Esophagus muscularis mucosa (tissue), 4 donors: ENCODE results near the gene TAMALIN. TPM values are rescaled to one million over a fixed set of nuclear protein-coding genes. Genes with fewer than 3 reads are reported as not detected.
A peak's percentile ranks its signal among the peaks of the same experiment; 100 is the strongest.

ENCODE experiments used
- DNase-seq: peaks from one replicate; pipeline ENCODE4 v3.0.0-alpha.2; 2017; ENCODE audit errors: extremely low spot score
- H3K27ac ChIP-seq, 4 donors: fragments of 200-600 bp; sonication (generic); replicated peaks in 1 of 4; 1 replicate in 3 of 4; 2 replicates in 1 of 4; pipeline ENCODE4 v1.5.1; 2016 to 2019; ENCODE audit warnings: mild to moderate bottlenecking in 1 of 4
- H3K27me3 ChIP-seq, 4 donors: fragments of 200-600 bp; sonication (generic); one replicate each; pipeline versions ENCODE4 v1.5.1 to v1.6.0; 2016 to 2019
- H3K36me3 ChIP-seq, 4 donors: fragments of 200-600 bp; sonication (generic); one replicate each; pipeline ENCODE4 v1.5.1; 2016 to 2019
- H3K4me1 ChIP-seq, 4 donors: fragments of 200-600 bp; sonication (generic); one replicate each; pipeline ENCODE4 v1.5.1; 2016 to 2019
- H3K4me3 ChIP-seq, 4 donors: fragments of 200-600 bp; sonication (generic); 1 replicate in 2 of 4; 2 replicates in 2 of 4; pipeline ENCODE4 v1.5.1; 2016 to 2019; ENCODE audit warnings: mild to moderate bottlenecking in 4 of 4, moderate library complexity in 1 of 4
- H3K9me3 ChIP-seq, 4 donors: fragments of 200-600 bp; sonication (generic); 1 replicate in 3 of 4; 2 replicates in 1 of 4; pipeline ENCODE4 v1.5.1; 2016 to 2019
- CTCF ChIP-seq, 3 experiments: fragments of 200-600 bp in 2 of 3; fragments of 450-650 bp in 1 of 3; sonication (generic) in 2 of 3; IDR thresholded peaks; one replicate each; pipeline ENCODE4 v1.5.1; 2017 to 2019; ENCODE audit warnings: antibody characterized with exemption in 3 of 3, mild to moderate bottlenecking in 2 of 3, moderate library complexity in 1 of 3
- EP300 ChIP-seq: sonication (generic); formaldehyde crosslinking; IDR thresholded peaks from one replicate; pipeline ENCODE4 v1.6.1; 2017; ENCODE audit warnings: antibody characterized with exemption
- POLR2A ChIP-seq: fragments of 450-650 bp; IDR thresholded peaks from one replicate; pipeline ENCODE4 v1.6.1; 2017; ENCODE audit warnings: antibody characterized with exemption, moderate library complexity, mild to moderate bottlenecking, low read depth
- POLR2AphosphoS5 ChIP-seq, 2 donors: sonication (generic); formaldehyde crosslinking; IDR thresholded peaks; one replicate each; pipeline ENCODE4 v1.6.1; 2017; ENCODE audit warnings: antibody characterized with exemption in 2 of 2
- WGBS: methylation state at CpG from one replicate; pipeline ENCODE4 v1.1.5; 2018; 5-methylcytosine and 5-hydroxymethylcytosine counted together
- intact Hi-C: fragments of 100-400 bp; cut with DNase I; formaldehyde crosslinking; loops from one replicate; pipeline ENCODE4 v1.15.1; 2023
- total RNA-seq, 4 donors: library from RNA; depleted of rRNA; stranded (reverse); fragments of >200 nt; gene quantifications; one replicate each; pipeline versions ENCODE4 v1.1.0 to v1.2.1, GENCODE V29; 2016

Gene TAMALIN
- total RNA-seq, 4 donors from 2014 or later: 13.3 to 26.9 (median 18.3) TPM

GRCh38 chr12:52036587-52037171 lies 29.9 kb downstream of the TAMALIN start:
- TF ChIP-seq POLR2A (no peak), EP300 (peak; percentile 98), CTCF (IDR thresholded peaks at IDR 0.05) (peak in 1 of 3 experiments; percentile 10), POLR2AphosphoS5 (IDR thresholded peaks at IDR 0.05) (peak; percentile 93 to 99)
- no peak for DNase-seq
- intact Hi-C loops: no loop called here

GRCh38 chr12:52037248-52037861 lies 30.6 kb downstream of the TAMALIN start:
- TF ChIP-seq CTCF (IDR thresholded peaks at IDR 0.05): peak in 1 of 3 experiments; percentile 12
- TF ChIP-seq POLR2A: peak; percentile 20
- no peak for TF ChIP-seq EP300
- TF ChIP-seq POLR2AphosphoS5 (IDR thresholded peaks at IDR 0.05): peak; percentile 66 to 77
- DNase-seq: no peak
- Histone ChIP-seq H3K36me3 (peaks cover 0 to 4% (median 0%) of the 10 kb centered on the region in 4 donors), H3K9me3 (no peaks in the 10 kb centered on the region), H3K4me1 (peaks cover 59 to 70% (median 62%) of the 10 kb centered on the region in 4 donors), H3K27ac (peak overlapping the region; percentile 94 to 100 (median 97)), H3K27me3 (no peaks in the 10 kb centered on the region), H3K4me3 (peak overlapping the region; percentile 68 to 98 (median 75))
- WGBS: 1% methylated on average over 26 of the region's 59 CpGs
- intact Hi-C loops: no loop called here

More at GRCh38 chr12:52036587-52037171, 29.9 kb downstream of the TAMALIN start:
- whole genome bisulfite sequencing: 34% methylated on average over 10 of the region's 53 CpGs
- Histone ChIP-seq H3K36me3 (no peaks in the 10 kb centered on the region), H3K4me1 (peaks cover 58 to 70% (median 62%) of the 10 kb centered on the region in 4 donors), H3K9me3 (no peaks in the 10 kb centered on the region), H3K27me3 (no peaks in the 10 kb centered on the region), H3K27ac (peak overlapping the region; percentile 94 to 100 (median 97)), H3K4me3 (peak overlapping the region; percentile 68 to 98 (median 75))

- intact Hi-C loops: no loop called here
- DNase-seq: no peak
- peaks cover 0 to 10% (median 0%) of the 10 kb centered on the region in 4 donors for H3K36me3 ChIP-seq
- TF ChIP-seq POLR2AphosphoS5 (IDR thresholded peaks at IDR 0.05) (peak; percentile 56 to 78), POLR2A (no peak), CTCF (IDR thresholded peaks at IDR 0.05) (no peak), EP300 (no peak)
- H3K27me3 ChIP-seq: no peaks in the 10 kb centered on the region
- H3K4me1 ChIP-seq: peaks cover 61 to 78% (median 63%) of the 10 kb centered on the region in 4 donors
- no peaks in the 10 kb centered on the region for H3K9me3 ChIP-seq
- H3K4me3 ChIP-seq: peak overlapping the region; percentile 68 to 98 (median 75)
- H3K27ac ChIP-seq: peak overlapping the region; percentile 94 to 100 (median 97)
- WGBS: 52% methylated on average over 6 of the region's 6 CpGs
These were observed 31.7 kb downstream of the TAMALIN start for GRCh38 chr12:52038447-52038846.

DNA sequence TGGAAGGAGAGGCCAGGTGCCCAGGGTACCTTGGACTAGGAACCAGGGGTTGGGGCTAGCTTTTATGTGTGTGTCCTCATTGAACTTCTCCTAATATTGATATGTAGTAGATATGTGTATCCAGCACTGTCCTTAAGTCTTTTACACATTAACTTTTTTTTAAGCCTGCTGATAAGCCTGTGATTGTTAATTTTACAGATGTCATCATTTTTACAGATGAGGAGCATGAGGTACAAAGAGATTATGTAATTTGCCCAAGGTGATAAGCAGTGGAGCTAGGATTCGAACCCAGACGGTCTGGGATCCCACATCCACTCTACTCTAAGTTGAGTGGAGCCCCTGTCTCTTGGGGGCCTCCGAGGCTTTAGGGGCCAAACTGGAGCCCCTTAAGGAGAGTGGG lies 34.3 kb downstream of the TAMALIN start:
- H3K9me3 ChIP-seq: no peaks in the 10 kb centered on the region
- H3K4me1 ChIP-seq: peaks cover 75 to 82% (median 77%) of the 10 kb centered on the region in 4 donors
- intact Hi-C loops: no loop called here
- H3K4me3 ChIP-seq: no peak overlapping the region
- no peak for DNase-seq
- H3K27ac ChIP-seq: peak overlapping the region; percentile 91 to 100 (median 97)
- no peaks in the 10 kb centered on the region for H3K27me3 ChIP-seq
- WGBS: 78% methylated on average over 3 of the region's 3 CpGs
- peaks cover 0 to 19% (median 0%) of the 10 kb centered on the region in 4 donors for H3K36me3 ChIP-seq
- no peak for TF ChIP-seq EP300
- no peak for TF ChIP-seq CTCF (IDR thresholded peaks at IDR 0.05)
- no peak for TF ChIP-seq POLR2A
- no peak for TF ChIP-seq POLR2AphosphoS5 (IDR thresholded peaks at IDR 0.05)
